ENCODE measurements around the gene SLC25A53.

GRCh38 chrX:104173841-104174240 lies 17.0 kb upstream of the SLC25A53 start:
- TF ChIP-seq POLR2AphosphoS5 (IDR thresholded peaks at IDR 0.05; ENCODE audit: insufficient read depth in 1 of 2, low read depth in 1 of 2), result no peak
- TF ChIP-seq, protein P1, sequence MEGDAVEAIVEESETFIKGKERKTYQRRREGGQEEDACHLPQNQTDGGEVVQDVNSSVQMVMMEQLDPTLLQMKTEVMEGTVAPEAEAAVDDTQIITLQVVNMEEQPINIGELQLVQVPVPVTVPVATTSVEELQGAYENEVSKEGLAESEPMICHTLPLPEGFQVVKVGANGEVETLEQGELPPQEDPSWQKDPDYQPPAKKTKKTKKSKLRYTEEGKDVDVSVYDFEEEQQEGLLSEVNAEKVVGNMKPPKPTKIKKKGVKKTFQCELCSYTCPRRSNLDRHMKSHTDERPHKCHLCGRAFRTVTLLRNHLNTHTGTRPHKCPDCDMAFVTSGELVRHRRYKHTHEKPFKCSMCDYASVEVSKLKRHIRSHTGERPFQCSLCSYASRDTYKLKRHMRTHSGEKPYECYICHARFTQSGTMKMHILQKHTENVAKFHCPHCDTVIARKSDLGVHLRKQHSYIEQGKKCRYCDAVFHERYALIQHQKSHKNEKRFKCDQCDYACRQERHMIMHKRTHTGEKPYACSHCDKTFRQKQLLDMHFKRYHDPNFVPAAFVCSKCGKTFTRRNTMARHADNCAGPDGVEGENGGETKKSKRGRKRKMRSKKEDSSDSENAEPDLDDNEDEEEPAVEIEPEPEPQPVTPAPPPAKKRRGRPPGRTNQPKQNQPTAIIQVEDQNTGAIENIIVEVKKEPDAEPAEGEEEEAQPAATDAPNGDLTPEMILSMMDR (IDR thresholded peaks at IDR 0.05), result no peak
